WERI-Rb-1 (cell line): Measurements from ENCODE around the gene DISC1.
A peak's percentile ranks its signal among the peaks of the same experiment; 100 is the strongest.

ENCODE experiments used
- DNase-seq: peaks from one replicate; pipeline ENCODE4 v3.0.0-alpha.2; 2020
- H3K27ac ChIP-seq: fragments of 250-450 bp; sonication (Bioruptor Pico); 2 replicates; pipeline ENCODE4 v1.5.1; 2020; ENCODE audit warnings: mild to moderate bottlenecking, moderate library complexity
- H3K27me3 ChIP-seq: fragments of 250-450 bp; sonication (Bioruptor Pico); 2 replicates; pipeline ENCODE4 v1.5.1; 2021; ENCODE audit warnings: mild to moderate bottlenecking, low read depth, moderate library complexity; ENCODE audit not compliant: insufficient read depth, severe bottlenecking
- H3K36me3 ChIP-seq: fragments of 250-450 bp; sonication (Bioruptor Pico); 2 replicates; pipeline ENCODE4 v1.5.1; 2020; ENCODE audit warnings: mild to moderate bottlenecking, moderate library complexity
- H3K4me3 ChIP-seq: 2 replicates; pipeline ENCODE4 v1.5.1; 2011; ENCODE audit warnings: low read depth, mild to moderate bottlenecking, control low read depth, low read length
- H3K9me3 ChIP-seq: fragments of 250-450 bp; sonication (Bioruptor Pico); 2 replicates; pipeline ENCODE4 v1.5.1; 2021; ENCODE audit warnings: mild to moderate bottlenecking, moderate library complexity; ENCODE audit not compliant: severe bottlenecking
- TF ChIP-seq, protein P1 (sequence below): IDR thresholded peaks from 2 replicates; pipeline ENCODE4 v1.5.1; 2011; ENCODE audit warnings: low read depth, mild to moderate bottlenecking, control low read depth, inconsistent platforms, low read length

The DISC1 gene

DNA sequence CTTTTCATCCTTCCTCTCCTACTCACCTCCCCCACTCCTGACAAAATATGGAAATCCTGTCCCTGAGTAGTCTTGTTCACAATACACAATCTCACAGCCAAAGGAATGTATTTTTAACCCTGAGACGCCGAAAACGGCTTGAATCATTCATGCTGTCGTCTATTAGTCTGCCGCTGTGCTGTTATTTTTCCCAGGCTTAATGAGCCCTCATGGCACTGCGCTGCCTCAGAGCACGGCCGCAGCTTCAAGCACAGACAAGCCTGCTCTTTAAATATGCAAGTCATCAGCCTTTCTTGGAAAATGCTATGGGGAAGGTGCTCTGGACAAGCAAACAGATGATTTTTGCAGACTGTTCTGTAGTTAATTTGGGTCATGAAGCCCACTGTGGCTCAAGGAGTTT lies 302.7 kb downstream of the DISC1 start:
- no peak overlapping the region for H3K27ac ChIP-seq
- TF ChIP-seq, protein P1, sequence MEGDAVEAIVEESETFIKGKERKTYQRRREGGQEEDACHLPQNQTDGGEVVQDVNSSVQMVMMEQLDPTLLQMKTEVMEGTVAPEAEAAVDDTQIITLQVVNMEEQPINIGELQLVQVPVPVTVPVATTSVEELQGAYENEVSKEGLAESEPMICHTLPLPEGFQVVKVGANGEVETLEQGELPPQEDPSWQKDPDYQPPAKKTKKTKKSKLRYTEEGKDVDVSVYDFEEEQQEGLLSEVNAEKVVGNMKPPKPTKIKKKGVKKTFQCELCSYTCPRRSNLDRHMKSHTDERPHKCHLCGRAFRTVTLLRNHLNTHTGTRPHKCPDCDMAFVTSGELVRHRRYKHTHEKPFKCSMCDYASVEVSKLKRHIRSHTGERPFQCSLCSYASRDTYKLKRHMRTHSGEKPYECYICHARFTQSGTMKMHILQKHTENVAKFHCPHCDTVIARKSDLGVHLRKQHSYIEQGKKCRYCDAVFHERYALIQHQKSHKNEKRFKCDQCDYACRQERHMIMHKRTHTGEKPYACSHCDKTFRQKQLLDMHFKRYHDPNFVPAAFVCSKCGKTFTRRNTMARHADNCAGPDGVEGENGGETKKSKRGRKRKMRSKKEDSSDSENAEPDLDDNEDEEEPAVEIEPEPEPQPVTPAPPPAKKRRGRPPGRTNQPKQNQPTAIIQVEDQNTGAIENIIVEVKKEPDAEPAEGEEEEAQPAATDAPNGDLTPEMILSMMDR: no peak

DNA sequence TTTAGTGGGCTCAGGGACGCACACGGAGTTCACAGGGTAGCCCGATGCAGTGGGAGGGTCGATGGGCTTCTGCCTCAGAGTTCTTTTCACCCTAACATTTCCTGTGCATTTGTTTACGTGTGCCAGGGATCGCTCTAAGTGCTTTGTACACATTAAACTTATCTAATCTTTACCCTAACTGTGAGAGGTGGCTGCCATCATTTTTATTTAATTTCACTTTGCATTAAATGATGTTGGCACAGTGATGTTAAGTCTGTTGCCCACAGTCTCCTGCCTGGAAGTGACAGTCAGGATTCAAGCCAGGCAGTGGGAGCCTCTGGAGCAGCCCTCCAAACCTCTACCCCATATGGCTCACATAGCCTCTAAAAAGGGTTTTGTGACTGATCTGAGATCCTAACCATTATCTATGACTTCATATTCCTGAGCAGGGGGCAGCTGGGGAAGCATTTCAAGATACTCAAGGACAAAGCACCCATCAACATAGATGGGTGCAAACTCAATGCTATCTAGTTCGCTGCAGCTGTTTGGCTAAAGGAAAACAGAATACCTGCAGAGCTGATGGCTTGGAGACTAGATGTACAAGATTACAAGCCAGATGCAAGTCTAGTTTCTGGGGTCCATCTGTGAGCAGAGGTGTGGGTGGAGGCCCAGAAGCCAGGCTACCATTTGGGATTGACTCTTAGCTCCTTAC lies 303.8 kb downstream of the DISC1 start:
- H3K9me3 ChIP-seq: peaks cover 11% of the 10 kb centered on the region
- no peaks in the 10 kb centered on the region for H3K36me3 ChIP-seq
- TF ChIP-seq, protein P1: no peak
- H3K27ac ChIP-seq: no peak overlapping the region
- H3K4me3 ChIP-seq: no peak overlapping the region
- DNase-seq: no peak
- no peaks in the 10 kb centered on the region for H3K27me3 ChIP-seq

More for the DNA sequence above, 302.7 kb downstream of the DISC1 start:
- Histone ChIP-seq H3K4me3 (no peak overlapping the region), H3K9me3 (peaks cover 11% of the 10 kb centered on the region), H3K36me3 (no peaks in the 10 kb centered on the region), H3K27me3 (no peaks in the 10 kb centered on the region)
- no peak for DNase-seq

DNA sequence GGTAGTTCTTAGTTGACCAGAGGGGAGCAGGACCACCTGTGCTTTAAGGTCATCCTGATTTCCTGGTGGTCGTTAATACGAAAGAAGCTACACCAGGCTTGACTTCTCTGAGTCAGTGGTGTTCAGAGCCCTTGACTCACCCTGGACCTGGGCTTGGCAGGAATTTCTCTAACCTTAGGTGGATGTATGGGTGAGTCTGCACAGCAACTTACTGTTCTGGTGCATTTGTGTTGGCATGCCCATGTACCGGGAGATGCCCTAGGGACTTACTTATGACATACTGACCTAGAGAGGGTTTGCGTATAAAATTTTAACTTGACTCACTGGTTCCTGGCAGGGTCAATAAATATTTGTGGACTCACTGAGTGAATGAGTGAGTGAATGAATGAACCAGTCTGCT lies 304.6 kb downstream of the DISC1 start:
- no peak overlapping the region for H3K27ac ChIP-seq
- TF ChIP-seq, protein P1: no peak
- peaks cover 6% of the 10 kb centered on the region for H3K27me3 ChIP-seq
- H3K9me3 ChIP-seq: peaks cover 11% of the 10 kb centered on the region
- no peaks in the 10 kb centered on the region for H3K36me3 ChIP-seq
- no peak overlapping the region for H3K4me3 ChIP-seq
- DNase-seq: no peak

DNA sequence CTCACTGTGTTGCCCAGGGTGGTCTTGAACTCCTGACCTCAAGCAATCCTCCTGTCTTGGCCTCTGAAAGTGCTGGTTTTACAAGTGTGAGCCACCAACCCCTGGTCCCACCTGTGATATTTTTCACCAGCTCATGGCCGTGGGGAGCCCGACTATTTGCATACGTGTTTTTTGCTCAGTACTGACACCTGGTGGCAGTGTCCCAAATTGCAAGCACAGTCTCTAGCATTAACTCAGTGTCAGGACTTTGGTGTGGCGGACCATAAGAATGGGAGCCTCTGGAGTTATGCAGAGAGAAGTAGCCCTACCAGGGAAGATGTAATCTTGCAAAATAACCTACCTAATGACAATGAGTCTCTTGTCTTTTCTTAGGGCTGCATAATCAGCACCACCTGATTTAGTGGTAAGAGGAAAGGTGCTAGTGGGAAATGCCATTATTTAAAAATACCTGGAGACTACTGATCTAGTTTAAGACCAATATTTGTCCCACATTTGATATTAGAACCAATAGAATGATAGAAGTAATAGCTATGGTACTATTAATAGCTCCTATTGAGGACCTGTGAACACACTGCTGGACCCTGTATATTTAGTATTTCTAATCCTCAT lies 305.4 kb downstream of the DISC1 start:
- no peak overlapping the region for H3K4me3 ChIP-seq
- H3K27ac ChIP-seq: no peak overlapping the region
- TF ChIP-seq, protein P1: peak; percentile 81
- no peaks in the 10 kb centered on the region for H3K36me3 ChIP-seq
- peaks cover 12% of the 10 kb centered on the region for H3K27me3 ChIP-seq
- DNase-seq: peak; percentile 65
- H3K9me3 ChIP-seq: peaks cover 11% of the 10 kb centered on the region

DNA sequence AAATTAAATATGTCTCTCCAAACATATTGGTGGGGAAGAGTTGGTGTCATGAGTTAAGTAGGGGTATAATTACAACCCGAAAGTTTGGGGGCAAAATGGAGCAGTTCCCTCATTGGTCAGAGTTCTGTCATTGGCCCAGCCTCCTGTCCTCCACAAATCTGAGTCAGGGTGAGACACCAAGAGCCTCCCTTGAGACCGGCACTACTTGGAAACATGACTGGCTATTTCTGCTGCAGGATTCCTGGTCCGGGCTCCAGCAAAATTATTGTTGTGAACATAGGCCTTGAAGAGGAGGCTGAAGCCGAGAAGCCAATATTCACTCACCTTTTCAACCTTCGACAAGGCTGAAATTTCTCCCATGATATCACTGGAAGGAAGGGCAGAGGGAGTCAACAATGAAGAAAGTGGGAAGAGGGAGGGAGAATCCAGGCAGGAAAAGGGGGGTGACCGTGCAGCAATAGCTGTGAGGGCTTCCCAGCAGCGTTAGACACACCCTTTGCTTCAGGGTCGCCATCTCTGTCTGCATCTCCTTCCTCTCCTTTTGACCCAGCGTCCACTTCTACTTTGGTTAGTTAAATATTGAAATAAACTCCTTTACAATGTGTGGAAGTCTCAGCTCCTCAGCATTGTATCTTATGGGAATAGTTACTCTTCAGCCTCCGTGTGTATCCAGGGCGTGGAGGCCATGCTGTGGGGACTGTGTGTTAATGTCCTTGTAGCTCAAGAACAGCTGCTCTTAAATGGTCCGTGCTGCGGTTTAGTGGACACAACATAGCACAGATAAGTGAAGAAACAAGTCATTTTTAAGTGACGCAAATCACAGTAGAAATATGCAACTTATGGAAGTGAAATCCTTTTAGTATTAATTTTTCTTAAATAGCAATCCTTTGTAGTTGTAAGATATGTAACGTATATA lies 307.4 kb downstream of the DISC1 start:
- peaks cover 11% of the 10 kb centered on the region for H3K9me3 ChIP-seq
- no peak overlapping the region for H3K27ac ChIP-seq
- H3K4me3 ChIP-seq: no peak overlapping the region
- H3K27me3 ChIP-seq: peaks cover 33% of the 10 kb centered on the region
- no peaks in the 10 kb centered on the region for H3K36me3 ChIP-seq
- TF ChIP-seq, protein P1: no peak
- no peak for DNase-seq
